Myocyte (in vitro differentiated cells): ENCODE results near the gene PTPRM. TPM values are rescaled to one million over a fixed set of nuclear protein-coding genes. Genes with fewer than 3 reads are reported as not detected.
"Not testable (repeated sequence)": the region's sequence is repeated elsewhere in the genome, so short reads cannot be mapped to it uniquely, and the experiment has no call there.

ENCODE experiments used
- DNase-seq: peaks from one replicate; pipeline ENCODE4 v3.0.0-alpha.2; 2012; ENCODE audit warnings: low read depth
- total RNA-seq: library from RNA; depleted of rRNA; stranded (reverse); fragments of >200 nt; gene quantifications from 2 replicates; pipeline ENCODE4 v1.2.3, GENCODE V29; 2014

The PTPRM gene
- total RNA-seq, 1 donor from 2014 or later = 26.9 TPM

DNA sequence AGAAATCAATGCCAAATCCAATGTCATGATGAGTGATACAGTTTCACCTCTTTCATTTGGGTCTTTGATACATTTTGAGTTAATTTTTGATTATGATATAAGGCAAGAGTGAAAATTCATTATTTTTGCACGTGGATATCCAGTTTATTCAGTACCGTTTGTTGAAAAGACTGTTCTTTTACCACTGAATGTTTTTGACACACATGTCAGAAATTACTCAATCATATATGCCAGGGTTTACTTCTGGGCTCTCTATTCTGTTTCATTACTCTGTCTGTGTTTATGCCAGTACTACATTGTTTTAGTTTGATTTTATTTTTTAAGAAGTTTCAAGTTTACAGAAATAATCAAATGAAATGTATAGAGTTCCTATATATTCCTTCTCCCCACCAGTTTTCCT, 154.4 kb downstream of the PTPRM start:
- no peak for DNase-seq

DNA sequence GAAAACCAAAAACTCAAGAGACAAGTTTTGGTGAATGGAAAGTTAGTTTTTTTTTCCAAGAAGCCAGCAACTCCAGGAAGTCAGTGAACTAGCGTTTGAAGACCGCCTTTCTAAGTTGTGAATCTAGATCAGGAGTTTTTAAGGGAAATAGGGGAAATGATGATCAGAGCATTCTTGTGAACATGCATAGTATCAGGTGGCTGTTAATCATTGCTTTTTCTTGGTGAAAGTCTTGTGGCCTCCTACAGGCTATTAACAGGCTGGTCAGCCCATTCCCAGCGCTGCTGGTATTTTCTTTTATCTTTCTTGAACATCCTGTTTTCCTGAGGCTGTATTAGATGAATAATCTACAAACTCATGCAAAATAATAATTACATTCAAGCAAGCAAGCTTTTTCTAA, 155.8 kb downstream of the PTPRM start:
- DNase-seq = no peak

DNA sequence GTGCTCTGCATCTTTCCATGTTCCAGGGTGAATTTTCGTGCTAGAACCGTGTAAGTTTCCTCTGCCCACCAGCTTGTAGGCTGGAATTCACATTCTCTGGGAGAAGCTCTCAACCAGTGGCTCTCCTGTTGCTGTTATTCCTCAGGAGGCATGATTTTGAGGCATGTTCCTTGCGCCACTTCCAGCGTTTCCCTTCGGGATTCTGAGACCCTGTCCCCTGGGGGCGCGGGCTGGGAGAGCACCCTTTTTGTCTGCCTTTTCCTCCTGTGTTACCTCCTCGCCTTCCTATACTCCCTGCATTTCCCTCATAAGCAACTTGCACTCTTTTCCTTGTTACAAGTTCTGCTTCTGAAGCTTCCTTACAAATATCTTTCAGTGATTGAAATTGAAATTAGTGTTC, 156.4 kb downstream of the PTPRM start:
- no peak for DNase-seq

DNA sequence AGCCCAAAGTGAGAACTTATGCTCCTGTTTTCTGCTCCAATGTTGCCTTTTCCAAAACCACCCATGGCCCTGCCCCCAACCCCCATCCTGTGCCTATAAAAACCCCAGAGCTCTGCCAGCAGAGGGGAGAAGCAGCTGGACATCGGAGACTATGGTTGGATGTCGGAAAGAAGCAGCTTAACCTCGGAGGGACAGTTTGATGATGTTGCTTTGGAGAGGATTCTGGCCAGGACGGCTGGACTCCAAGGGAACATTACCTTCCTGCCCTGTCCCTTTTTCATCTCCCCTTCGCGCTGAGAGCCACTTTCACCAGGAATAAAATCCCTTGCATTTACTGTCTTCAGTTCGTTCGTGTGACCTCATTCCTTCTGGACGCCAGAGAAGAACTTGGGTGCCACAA, 158.4 kb downstream of the PTPRM start:
- DNase-seq = no peak

DNA sequence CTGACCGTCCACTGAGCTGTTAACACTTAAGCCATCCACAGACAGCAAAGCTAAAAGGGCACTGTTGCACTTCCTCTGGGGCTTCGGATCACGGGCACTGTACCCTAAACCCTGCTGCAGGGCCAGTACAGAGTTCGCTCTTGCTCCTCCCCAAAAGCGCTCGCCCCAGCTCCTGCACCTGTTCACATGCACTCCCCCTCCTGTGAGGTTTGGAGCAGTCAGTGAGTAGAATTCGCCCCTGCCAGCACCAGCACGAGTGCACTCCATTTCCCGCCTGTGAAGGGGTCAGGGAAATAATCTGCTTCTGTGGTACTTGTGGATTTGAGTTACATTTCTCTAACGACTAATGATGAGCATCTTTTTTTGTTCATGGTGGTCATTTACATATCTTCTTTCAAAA, 158.8 kb downstream of the PTPRM start:
- DNase-seq = no peak

DNA sequence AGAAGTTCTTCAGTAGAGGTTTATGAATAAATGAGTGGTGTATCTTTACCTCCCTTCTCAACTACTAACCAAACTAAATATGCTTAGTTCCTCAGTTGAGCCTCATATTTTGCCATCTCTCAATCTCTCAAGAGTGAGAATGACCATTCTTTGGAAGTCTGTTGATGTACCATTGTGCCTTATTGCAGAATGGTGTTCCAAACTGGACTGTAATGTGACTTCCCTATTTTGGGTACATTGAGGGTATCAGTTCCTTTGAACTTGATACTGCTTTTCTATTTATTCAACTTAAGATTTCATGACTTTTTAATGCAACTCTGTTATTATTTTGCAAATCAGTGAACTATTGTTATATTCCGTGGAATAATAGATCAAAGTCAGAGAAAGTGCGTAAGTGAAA, 159.4 kb downstream of the PTPRM start:
- DNase-seq = no peak

DNA sequence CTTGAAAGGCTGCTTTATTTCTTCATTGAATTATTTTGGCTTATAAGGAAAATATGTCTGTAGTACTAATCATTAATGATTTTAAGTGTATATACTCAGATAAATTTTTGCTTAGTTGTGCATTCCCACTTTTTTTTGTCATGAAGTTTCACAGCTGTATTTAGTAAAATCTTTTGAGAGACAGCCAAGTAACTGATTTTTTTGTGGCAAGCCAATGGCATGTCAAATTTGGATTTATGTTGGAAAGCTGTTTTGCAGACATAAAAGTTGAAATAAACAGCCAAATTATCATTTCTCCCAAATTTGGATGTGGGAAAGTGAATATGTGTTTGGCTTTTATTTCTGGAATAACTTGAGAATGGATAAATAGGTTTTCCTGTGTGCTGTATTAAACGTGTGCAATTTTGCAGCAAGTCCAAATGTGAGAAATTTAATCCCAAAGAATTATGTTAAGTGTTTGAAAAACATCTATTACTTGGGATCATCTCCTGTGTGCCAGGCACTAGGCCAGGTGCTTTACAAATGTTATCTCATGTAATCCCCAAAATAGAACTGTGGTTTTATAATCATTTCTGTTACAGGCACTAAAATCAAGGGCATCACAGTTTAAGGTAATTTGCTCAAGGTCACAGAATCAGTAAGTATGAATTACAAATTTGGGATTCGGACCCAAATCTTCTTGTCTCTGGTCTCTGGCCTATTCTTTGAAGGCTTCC, 160.4 kb downstream of the PTPRM start:
- peak; percentile 29 for DNase-seq

DNA sequence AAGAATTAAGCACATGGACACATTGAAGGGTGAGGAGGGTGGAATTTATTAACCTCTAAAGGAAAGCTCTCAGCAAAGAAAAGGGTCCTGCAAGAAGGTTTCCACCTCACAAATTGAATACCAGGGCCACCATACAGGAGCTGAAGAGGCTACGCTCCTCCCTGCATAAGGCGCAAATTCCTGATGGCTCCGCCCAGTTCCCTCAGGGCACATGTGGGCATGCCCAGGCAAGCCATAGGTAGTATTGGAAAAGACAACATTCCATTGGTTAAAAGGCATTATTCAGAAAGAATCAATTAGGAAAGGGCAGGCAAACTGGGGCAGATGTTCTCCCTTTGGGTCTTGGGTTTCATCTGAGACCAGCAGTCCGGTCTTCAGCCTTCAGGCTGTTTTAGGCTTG, 161.2 kb downstream of the PTPRM start:
- DNase-seq = peak; percentile 6

DNA sequence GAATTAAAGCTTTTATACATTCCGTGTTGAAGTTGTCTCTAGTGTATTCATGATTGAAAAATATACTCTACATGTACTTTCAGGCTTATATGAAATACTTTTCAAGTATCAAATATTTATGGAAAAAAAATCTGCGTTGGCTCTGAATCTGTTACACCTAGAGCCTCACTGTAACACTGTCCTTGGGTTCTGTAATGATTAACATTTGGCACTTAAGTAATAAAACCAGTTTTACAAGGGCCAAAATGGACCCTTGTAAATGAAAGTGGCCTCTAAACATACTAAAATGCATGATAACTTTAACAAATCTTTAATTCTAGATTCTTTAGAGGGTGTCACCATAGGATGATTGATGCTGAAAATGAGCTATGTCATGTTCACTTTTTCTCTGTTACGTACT, 162.8 kb downstream of the PTPRM start:
- no peak for DNase-seq

DNA sequence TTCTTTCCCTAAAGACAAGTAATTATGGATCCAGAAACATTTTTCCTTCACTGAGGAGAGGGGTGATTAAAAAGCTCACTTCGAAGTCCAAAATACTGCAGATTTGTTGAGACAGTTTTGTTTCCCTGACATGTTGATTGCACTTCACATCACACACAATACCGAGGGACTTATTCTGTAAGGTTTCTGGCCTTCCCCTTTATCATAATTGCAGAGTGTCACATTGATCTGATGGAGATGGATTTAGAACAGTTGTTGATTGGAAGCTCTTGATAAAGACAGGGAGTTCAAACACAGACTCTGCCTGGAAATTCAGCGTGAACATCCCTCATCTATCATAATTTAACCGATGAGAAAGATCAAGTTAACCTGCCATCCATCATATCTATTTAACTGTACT, 163.6 kb downstream of the PTPRM start:
- DNase-seq = no peak

DNA sequence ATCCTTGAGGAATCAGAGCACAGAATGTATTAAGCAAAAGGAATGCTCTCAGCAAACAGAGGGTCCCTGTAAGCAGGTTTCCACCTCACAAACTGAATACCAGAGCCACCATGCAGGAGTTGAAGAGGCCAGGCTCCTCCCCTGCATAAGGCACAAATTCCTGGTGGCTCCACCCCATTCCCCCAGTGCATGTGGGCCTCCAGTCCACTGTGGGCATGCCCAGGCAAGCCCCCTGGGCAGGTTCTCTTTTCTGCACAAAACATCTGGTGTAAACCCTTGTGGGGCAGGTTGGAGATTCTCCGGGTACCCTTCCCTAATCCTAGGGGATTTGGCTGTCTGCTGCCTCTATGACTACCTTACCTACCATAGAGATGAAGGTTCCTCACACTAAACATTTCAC, 166.5 kb downstream of the PTPRM start:
- no peak for DNase-seq

DNA sequence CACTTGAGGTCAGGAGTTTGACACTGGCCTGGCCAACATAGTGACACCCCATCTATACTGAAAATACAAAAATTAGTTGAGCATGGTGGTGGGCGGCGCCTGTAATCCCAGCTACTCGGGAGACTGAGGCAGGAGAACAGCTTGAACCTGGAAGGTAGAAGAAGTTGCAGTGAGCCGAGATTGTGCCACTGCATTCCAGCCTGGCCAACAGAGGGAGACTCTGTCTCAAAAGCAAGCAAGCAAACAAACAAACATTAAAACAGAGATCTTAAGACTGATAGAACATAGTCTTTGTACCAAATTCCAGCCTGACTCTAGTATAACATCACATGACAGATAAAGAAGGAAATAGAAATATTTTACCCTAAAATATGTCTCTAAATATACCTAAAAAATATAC, 168.1 kb downstream of the PTPRM start:
- no peak for DNase-seq

DNA sequence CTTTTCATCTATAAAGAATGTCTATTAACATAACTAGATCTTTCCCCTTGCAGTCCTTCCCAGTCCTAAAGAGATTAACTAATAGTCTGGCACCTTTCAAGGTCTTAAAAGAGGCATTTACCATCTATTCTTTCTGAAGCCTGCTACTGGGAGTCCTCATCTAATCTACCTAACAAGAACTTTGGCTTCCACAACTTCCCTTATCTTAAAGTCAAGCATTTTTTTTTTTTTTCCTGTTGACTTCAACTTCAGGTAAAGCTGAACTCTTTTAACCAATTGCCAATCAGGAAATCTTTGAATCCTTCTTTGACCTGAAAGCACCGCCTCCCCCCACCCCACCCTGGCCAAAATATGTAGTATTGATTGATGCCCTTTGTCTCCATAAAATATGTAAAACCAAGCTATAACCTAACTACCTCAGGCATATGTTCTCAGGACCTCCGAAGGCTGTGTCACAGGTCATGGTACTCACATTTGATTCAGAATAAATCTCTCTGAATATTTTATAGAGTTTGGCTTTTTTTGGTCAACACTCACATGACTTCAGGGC, 168.6 kb downstream of the PTPRM start:
- DNase-seq = no peak

DNA sequence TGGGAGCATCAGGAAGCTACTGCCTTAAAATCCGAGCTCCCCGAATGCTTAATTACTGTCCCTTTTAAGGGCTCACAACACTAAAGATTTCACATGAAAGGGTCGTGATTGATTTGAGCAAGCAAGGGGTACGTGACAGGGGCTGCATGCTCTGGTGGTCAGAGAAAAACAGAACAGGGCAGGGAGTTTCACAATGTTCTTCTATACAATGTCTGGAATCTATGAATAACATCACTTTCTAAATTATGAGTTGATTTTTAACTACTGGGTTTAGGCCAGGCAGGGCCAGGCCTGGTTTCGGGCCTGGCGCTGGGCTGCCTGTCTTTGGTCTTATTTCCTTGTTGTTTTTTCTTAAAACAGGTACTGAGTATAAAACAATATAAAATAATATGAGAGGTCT, 169.4 kb downstream of the PTPRM start:
- not testable (repeated sequence) for DNase-seq

DNA sequence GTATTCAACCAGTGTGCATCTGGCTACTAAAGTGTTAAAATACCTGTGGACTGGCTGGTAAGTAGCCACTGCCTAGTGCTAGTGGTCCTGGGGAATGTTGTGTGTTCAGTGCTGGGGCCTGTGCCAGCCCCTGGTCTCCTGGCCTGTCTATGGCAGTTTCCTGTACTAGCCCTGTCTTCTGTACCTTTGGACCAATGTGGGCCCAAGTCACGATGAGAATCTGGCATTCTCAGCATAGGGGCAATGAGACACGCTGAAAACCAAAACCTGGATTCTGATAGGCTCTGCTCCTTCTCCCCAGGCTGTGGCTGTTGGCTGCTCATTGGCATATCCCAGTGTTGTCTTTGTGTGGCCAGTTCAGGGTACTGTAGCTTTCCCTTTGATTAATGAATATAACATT, 170.4 kb downstream of the PTPRM start:
- no peak for DNase-seq

DNA sequence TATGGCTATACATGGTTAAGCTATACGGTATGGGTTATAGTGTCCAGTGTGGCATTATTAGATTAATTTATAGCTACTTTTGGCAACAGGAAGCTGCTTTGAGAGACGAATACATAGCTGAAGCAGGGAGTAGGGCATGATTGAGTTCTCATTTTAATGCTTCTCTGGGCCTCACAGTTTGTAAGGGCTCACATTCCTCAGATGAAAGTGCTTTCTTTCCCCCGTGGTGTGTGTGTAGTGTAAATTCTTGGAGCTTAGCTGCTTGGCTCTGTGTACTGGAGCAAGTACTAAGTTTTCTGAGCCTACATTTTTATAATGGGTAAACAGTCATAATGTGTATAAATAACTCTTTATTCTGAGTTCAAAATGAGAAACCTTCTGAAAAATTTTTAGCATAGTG, 173.7 kb downstream of the PTPRM start:
- DNase-seq = no peak

DNA sequence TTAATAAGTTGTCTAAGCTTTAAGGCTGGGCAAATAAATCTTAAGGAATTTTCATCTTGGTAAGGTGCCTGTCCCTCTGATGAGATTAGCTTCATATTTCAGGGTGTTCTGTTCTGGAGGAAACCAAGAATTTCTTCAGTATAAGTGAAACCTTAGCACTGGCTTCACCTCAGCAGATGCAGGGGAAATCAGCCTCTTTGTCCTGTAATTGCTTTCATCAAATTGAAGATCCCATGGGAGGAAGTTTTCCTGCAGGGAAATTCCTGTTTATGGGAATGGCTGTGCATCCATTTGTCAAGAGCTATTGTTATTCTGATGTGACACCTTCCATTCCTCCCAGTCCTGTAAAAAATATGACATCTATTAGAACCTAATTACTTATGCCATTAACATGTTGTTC, 174.5 kb downstream of the PTPRM start:
- DNase-seq = no peak

DNA sequence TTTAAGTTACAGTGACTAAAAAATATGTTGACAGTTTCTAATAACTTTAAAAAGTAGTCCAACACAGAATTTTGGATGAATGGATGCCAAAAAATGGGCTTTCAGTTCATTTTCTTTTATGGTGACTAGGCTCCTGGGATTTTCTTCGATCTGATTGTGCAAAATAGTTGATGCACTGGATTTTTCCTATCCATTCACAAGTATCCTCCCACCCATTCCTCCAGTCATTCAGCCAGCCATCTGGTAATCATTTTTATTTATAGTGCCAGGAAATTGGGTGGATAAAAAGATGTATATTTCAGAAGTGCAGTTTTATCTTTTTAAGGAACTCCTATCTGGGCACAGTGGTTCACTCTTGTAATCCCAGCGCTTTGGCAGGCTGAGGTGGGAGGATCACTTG, 175.1 kb downstream of the PTPRM start:
- DNase-seq = no peak

DNA sequence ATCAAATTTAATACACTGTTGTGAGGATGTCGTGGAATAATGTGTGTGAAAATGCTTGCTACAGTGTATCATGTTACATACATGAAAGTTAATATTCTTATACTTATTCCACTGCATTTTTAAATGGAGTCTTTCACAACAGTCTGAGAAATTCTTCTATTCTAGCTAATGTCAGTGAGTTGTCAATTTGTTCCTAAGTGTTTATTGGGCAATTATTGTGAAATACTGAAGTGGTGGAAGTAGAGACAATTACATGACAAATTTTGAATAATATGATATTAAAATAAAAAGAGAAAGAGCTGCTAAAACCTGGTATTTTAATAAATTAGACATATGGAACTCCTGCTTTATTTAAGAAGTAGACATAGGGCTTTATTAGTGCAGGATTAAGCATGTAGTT, 176.1 kb downstream of the PTPRM start:
- no peak for DNase-seq

DNA sequence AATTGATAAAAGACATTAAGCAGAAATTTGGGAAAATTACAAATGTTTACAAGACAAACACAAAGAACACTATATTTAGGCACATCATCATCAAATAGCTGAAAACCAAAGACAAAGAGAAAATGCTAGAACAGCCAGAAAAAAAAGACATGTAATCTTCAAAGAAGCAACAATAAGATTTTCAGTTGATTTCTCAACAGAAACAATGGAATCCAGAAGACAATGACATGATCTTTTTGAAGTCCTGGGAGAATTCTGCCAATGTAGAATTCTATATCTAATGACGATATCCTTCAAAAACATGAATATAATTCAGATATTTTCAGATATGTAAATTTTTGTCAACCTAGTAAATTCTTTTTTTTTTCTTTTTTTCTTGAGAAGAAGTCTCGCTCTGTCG, 179.0 kb downstream of the PTPRM start:
- no peak for DNase-seq

DNA sequence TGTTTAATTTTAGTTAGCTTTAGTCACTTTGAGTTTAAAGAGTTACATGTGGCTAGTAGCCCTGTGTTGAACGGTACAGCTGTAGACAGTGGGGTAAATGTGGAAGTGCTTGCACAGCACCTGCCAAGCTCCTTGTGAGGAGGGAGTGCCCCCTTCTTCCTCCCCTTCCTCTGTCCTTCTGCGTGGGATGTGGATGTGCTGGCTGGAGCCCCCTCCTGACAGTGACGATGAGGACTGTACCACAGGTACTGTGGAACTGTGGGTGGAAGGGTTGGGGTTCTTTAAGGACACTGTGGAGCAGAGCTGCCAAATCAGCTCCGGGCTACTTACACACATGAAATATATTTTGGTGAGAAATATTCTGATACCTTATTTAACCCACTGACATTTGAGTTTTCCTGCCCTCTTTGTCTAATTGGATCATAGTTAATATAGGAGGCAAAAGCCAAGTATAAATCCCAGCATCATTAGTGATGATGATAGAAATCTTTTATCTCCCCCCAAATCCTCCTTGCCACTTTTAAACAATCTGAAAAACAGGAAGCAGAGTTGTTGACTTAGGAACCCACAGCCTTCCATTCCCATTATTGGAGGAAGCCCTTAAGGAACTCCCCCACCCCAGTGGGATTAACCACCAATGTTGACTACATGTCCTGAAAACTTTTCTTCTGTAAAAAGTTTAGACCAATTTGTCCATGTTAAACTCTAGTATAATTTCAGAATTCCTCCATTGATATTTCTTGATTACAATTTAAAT, 181.3 kb downstream of the PTPRM start:
- DNase-seq = no peak

DNA sequence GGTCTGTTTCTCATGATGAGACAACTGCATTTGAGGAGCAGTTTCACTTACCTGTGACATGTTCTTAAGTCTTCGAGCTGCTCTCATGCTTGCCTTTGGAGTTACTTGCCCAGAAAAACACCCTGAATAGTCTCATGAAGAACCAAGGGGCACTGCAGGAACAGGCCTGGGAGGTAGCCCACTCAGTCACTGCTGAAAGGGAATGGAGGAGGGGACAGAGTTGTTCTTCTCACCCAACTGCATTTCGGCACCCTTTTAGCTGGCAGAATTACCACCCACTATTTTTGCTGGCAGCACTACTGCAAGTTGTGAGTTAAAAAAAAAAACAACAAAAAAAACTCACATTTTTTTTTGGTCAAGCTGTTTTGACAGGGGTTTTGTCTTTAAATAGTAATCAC, 181.9 kb downstream of the PTPRM start:
- DNase-seq = no peak

DNA sequence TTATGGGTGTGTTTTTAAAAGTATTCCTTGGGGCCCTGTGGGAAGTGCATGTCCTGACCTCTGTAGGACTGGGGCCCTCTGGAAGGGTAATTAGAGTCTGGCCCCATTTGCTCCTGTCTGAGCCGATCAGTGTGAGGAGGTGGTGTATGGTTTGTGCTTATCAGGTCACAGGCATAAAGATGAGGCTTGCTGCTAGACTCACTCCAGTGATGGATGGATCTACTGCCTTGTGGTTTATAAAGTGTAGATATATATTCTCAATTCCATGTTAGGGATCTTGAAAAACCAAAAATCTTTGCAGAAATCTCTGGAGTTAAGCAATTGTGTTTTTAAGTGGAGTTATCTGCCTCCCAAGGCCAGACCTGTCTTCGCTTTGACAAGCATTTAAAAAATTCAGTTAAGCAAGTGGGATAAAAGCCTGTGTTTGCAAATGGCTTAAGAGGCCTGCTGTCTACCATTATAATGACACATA, 182.4 kb downstream of the PTPRM start:
- no peak for DNase-seq
